IgD-negative memory B cell (primary cell): Measurements from ENCODE around the gene COPS9. TPM values are rescaled to one million over a fixed set of nuclear protein-coding genes. Genes with fewer than 3 reads are reported as not detected.
A peak's percentile ranks its signal among the peaks of the same experiment; 100 is the strongest.

ENCODE experiments used
- H3K27ac Mint-ChIP-seq, 3 donors: one replicate each; pipeline ENCODE4 v1.8.0; 2020 to 2022; ENCODE audit warnings: mild to moderate bottlenecking in 3 of 3, mixed read lengths in 3 of 3, moderate library complexity in 1 of 3
- H3K27me3 Mint-ChIP-seq: one replicate; pipeline ENCODE4 v1.8.0; 2021; ENCODE audit warnings: mixed read lengths
- H3K36me3 Mint-ChIP-seq: one replicate; pipeline ENCODE4 v1.8.0; 2020; ENCODE audit warnings: mild to moderate bottlenecking, mixed read lengths
- H3K4me1 Mint-ChIP-seq, 3 donors: one replicate each; pipeline ENCODE4 v1.8.0; 2020 to 2022; ENCODE audit warnings: mixed read lengths in 3 of 3, mild to moderate bottlenecking in 1 of 3
- H3K4me3 Mint-ChIP-seq, 4 donors: one replicate each; pipeline ENCODE4 v1.8.0; 2020 to 2022; ENCODE audit warnings: mild to moderate bottlenecking in 4 of 4, mixed read lengths in 4 of 4, moderate library complexity in 3 of 4
- H3K9me3 Mint-ChIP-seq, 3 donors: one replicate each; pipeline ENCODE4 v1.8.0; 2020 to 2021; ENCODE audit warnings: mixed read lengths in 3 of 3, mild to moderate bottlenecking in 1 of 3
- polyA plus RNA-seq: library from polyadenylated mRNA; unstranded; fragments of 300-500 nt; fragmentation: Illumina TruSeq; gene quantifications from one replicate; pipeline ENCODE4 v1.2.3, GENCODE V29; 2021

COPS9 gene
- polyA plus RNA-seq, 1 donor from 2014 or later: 235 TPM

DNA sequence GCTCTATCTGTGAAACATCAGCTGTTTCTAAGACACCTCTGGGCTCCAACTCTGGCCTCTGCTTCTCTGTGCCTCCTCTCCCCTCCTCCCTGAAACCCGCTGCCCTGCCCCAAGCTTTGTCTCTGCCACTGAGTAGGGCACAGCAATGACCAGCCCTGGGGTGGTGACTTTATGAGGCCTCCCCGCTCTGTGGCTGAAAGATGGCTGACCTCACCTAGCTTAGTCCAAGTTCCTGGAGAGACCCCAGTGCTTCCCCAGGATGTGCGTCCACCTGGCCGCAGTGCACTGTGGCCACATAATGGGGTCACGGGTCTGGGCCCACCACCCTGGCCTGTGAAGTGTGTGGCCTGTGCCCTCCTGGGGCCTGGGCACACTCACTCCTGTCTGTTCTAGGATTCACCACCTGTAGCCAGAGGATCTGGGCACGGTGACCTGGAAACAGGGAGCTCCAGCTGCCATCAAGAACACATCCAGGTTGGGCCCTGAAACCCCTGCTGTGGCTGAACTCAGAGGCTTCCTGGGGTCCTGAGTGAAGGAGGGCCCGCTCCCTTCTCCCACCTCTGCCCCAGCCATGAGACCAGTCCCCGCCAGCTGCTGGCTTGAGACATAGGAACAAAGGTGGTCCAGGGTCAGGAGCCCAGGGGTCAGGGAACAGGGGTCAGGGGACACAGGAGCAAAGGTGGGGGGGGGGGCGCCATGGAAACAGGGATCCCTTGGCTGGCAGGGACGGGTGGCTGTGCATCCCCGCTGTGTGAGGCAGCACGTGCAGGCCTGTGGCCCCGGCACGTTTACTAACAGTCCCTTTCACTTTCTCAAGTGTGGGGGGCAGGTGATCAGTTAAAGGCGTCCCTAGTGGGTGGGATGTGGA is 33.6 kb upstream of the COPS9 start:
- Mint-ChIP-seq H3K27me3 (peaks cover 9% of the 10 kb centered on the region), H3K4me1 (no peaks in the 10 kb centered on the region), H3K9me3 (peaks cover 2 to 9% (median 7%) of the 10 kb centered on the region in 3 donors), H3K4me3 (no peak overlapping the region), H3K27ac (no peak overlapping the region), H3K36me3 (no peaks in the 10 kb centered on the region)

GRCh38 chr2:240168546-240169361 is 32.6 kb upstream of the COPS9 start:
- H3K4me3 Mint-ChIP-seq: no peak overlapping the region
- H3K36me3 Mint-ChIP-seq: no peaks in the 10 kb centered on the region
- H3K27me3 Mint-ChIP-seq: peaks cover 8% of the 10 kb centered on the region
- no peak overlapping the region for H3K27ac Mint-ChIP-seq
- no peaks in the 10 kb centered on the region for H3K4me1 Mint-ChIP-seq
- peaks cover 2 to 9% (median 5%) of the 10 kb centered on the region in 3 donors for H3K9me3 Mint-ChIP-seq

DNA sequence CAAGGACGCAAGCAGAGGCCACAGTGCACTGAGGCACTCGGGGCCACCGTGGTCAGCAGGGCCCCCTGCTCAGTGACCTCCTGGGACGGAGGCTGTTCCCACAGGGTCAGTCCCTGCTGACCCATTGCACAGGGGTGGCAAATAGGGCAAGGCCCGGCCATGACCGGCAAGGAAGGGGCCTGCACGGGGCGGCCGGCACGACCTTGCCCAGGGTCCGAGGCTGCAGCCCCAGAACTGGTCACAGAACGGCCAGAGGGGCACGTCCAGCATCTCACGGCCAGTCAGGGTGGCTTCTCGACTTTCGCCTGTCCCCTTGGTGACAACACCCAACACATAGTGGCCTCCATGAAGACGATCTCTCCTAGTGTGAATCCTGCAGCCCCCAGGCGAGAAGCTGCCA is 31.9 kb upstream of the COPS9 start:
- H3K27me3 Mint-ChIP-seq: peaks cover 8% of the 10 kb centered on the region
- peaks cover 0 to 6% (median 4%) of the 10 kb centered on the region in 3 donors for H3K9me3 Mint-ChIP-seq
- no peaks in the 10 kb centered on the region for H3K36me3 Mint-ChIP-seq
- no peak overlapping the region for H3K27ac Mint-ChIP-seq
- H3K4me3 Mint-ChIP-seq: no peak overlapping the region
- H3K4me1 Mint-ChIP-seq: no peaks in the 10 kb centered on the region

- Mint-ChIP-seq H3K9me3 (peaks cover 0 to 2% (median under 1%) of the 10 kb centered on the region in 3 donors), H3K27me3 (peaks cover 8% of the 10 kb centered on the region), H3K4me3 (no peak overlapping the region), H3K4me1 (no peaks in the 10 kb centered on the region), H3K36me3 (no peaks in the 10 kb centered on the region), H3K27ac (no peak overlapping the region)
Observed at GRCh38 chr2:240167588-240167880, 31.4 kb upstream of the COPS9 start.

DNA sequence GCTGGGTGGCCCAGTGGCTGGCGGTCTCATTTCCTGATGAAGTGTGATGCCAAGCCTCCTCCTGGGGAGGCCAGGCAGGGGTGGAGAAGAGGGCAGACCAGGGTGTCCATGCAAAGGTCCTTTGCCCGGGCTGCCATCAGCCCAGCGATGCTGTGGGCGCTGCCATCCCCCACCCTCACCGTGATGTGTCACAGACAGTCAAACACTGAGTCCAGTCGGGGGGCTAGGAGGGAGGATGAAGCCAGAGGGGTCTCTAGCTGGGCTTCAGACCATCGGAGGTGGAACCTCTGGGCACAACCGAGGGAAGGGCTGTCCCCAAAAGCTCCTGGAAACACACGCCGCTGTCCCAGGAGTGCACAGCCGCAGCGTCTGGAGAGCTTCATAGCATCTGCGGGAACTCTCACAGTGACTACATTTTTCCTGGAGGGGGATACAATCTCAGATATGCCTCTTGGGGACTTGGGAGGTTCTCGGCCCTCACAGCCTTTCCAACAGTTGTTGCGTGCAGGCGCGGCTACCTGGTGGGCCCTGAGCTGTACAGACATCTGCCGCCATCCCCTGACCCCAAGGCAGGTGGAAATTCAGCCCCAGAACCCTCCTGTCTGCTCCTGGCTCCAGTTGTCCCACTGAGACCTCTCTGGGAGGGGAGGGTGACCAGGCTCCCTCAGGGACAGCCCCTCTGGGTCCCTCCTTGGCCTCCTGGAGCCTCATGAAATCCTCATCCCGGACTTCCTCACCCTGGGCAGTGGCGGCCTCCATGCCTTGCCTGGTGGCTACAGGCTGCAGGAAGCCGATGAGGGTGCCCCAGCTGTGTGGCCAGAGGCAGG is 30.9 kb upstream of the COPS9 start:
- Mint-ChIP-seq H3K27me3 (peaks cover 8% of the 10 kb centered on the region), H3K9me3 (peaks cover 0 to 2% (median 0%) of the 10 kb centered on the region in 3 donors), H3K36me3 (no peaks in the 10 kb centered on the region), H3K4me1 (no peaks in the 10 kb centered on the region), H3K4me3 (no peak overlapping the region), H3K27ac (no peak overlapping the region)

DNA sequence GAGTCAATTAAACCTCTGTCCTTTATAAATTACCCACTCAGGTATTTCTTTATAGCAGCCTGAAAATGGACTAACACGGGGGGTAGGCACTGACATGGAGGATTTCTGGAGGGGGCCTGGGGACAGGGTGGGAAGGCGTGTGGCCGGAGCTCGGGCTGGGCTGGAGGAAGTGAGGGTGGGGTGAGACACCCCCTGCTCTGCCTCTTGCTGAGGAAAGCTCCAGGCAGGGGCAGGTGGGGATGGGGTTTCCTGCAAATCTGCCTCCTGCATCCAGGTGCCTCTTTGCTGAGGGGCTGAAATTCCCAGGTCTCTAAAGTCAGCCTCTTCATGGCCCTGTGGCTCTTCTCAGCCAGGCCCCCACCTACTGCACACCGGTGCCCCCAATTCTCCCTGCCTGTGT is 30.1 kb upstream of the COPS9 start:
- peaks cover 0 to 2% (median 0%) of the 10 kb centered on the region in 3 donors for H3K9me3 Mint-ChIP-seq
- H3K4me3 Mint-ChIP-seq: no peak overlapping the region
- peaks cover 10% of the 10 kb centered on the region for H3K27me3 Mint-ChIP-seq
- no peaks in the 10 kb centered on the region for H3K36me3 Mint-ChIP-seq
- no peaks in the 10 kb centered on the region for H3K4me1 Mint-ChIP-seq
- peak overlapping the region in 1 of 3 donors; percentile 92 for H3K27ac Mint-ChIP-seq

DNA sequence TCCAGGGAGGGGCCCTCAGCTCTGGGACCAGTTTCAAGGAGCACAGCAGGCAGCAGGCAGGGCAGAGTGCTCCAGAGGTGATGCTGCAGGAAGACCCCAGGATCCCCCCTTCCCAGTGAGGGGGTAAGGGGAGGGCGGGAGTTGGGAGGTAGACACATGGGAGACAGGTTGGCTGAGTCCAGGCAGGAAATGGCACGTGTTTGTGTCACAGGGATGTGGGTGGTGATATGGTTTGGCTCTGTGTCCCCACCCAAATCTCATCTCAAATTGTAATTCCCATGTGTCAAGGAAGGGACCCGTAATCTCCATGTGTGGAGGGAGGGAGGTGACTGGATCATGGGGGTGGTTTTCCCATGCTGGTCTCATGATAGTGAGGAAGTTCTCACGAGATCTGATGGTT is 29.6 kb upstream of the COPS9 start:
- Mint-ChIP-seq H3K4me1 (no peaks in the 10 kb centered on the region), H3K4me3 (peak overlapping the region in 1 of 4 donors; percentile 63), H3K27ac (peak overlapping the region in 1 of 3 donors; percentile 92), H3K9me3 (peaks cover 0 to 2% (median 0%) of the 10 kb centered on the region in 3 donors), H3K36me3 (no peaks in the 10 kb centered on the region), H3K27me3 (peaks cover 10% of the 10 kb centered on the region)

DNA sequence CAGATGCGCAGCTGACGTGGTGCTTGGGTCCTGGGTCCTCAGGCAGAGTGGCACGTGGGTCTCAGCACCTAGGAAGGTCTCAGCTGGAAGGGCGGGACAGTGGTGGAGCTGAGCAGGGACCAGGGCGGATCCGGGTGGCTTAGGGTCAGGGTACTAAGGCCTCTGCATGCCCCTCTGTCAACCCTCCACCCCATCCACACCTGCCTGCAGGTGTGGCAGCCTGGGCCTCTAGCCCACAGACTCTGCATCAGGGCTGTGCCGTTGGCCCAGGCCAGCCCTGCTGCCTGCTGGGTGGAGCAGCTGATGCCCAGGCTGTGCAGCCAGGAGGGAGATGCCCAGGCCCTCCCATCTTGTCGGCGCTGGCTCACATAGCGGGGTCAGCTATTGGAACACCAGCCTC is 28.9 kb upstream of the COPS9 start:
- Mint-ChIP-seq H3K9me3 (peaks cover 0 to 2% (median 0%) of the 10 kb centered on the region in 3 donors), H3K27ac (no peak overlapping the region), H3K4me1 (no peaks in the 10 kb centered on the region), H3K36me3 (no peaks in the 10 kb centered on the region), H3K27me3 (peaks cover 13% of the 10 kb centered on the region), H3K4me3 (no peak overlapping the region)

DNA sequence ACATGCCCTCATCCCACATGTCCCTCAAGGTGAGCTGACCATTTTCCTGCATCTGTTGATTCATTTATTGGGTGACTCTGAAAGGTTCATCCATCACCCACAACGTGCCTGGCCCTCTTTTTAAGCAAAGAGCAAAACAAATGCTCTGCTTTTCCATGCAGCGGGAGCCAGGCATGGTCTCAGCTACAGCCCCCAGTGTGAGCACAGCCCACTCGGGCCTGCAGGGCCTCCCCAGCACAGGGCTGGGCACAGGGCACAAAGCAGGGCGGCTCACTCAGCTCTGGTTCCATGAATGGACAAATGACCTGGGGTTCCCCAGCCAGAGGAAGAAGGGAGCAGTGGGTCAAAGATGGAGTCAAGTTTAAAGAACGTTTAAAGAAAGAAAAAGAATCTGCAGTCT is 28.5 kb upstream of the COPS9 start:
- H3K36me3 Mint-ChIP-seq: no peaks in the 10 kb centered on the region
- H3K9me3 Mint-ChIP-seq: peaks cover 0 to 2% (median 0%) of the 10 kb centered on the region in 3 donors
- H3K4me3 Mint-ChIP-seq: peak overlapping the region in 1 of 4 donors; percentile 8
- H3K27ac Mint-ChIP-seq: no peak overlapping the region
- peaks cover 13% of the 10 kb centered on the region for H3K27me3 Mint-ChIP-seq
- no peaks in the 10 kb centered on the region for H3K4me1 Mint-ChIP-seq

GRCh38 chr2:240163844-240164574 is 27.9 kb upstream of the COPS9 start:
- H3K27ac Mint-ChIP-seq: no peak overlapping the region
- H3K4me3 Mint-ChIP-seq: peak overlapping the region in 1 of 4 donors; percentile 8
- peaks cover 13% of the 10 kb centered on the region for H3K27me3 Mint-ChIP-seq
- no peaks in the 10 kb centered on the region for H3K36me3 Mint-ChIP-seq
- H3K9me3 Mint-ChIP-seq: peaks cover 0 to 2% (median 0%) of the 10 kb centered on the region in 3 donors
- no peaks in the 10 kb centered on the region for H3K4me1 Mint-ChIP-seq

DNA sequence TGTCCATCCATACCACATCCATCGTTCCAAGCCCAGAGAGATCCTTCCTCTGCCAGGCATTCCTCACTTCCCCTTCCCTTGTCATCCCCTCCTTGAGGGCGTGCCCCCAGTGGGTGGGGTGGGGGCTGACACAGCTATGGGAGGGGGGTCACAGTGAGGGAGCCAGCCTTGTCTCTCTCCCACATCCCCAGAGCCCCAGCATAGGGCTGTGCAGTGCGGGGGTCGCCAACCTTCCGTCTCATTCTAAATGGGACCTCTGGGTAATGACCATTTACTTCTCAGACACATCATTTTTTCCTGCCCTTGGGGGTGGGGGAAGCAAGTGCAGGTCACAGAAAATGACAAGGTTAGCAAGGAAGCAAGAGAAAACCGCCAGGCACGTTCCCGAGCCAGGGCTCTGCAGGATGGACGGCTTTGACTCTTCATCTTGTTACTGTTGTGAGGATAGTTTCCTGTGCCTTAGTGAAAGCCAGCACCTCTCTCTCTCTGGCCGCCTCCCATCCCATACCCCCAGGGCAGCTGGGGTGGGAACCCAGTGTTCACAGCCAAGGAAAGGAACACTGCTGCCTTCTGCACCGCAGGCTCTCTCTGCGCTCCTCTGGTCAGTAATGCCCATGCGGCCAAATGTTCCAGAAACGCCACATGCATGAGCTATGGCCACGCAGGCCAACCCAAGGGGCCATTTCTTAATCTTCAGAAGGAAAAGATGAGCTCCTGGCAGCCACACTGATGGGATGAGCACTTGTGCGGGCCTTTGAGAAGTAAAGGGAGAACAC is 27.0 kb upstream of the COPS9 start:
- Mint-ChIP-seq H3K4me1 (no peaks in the 10 kb centered on the region), H3K27me3 (peaks cover 10% of the 10 kb centered on the region), H3K9me3 (peaks cover 0 to 2% (median 0%) of the 10 kb centered on the region in 3 donors), H3K27ac (no peak overlapping the region), H3K36me3 (no peaks in the 10 kb centered on the region), H3K4me3 (no peak overlapping the region)

DNA sequence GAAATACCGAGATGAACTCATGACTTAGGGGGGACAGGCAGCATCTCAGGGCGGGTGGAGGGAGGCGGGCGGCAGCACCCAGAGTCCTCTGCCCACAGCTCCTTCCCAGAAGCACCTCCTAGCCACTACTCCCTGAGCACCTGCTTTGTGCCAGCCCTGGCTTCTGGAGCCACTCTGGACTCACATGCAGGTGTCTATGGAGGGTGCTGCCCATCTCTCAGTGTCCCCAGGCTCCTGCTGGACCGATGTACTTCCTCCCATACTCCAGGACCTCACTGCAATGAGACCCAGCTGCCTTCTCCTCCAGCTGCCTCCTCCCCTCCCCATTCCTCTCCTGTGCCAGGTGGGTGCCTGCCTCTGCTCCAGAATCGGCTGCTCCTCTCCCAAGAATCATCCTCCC is 26.4 kb upstream of the COPS9 start:
- Mint-ChIP-seq H3K9me3 (peaks cover 0 to 2% (median 0%) of the 10 kb centered on the region in 3 donors), H3K4me3 (no peak overlapping the region), H3K27ac (no peak overlapping the region), H3K4me1 (no peaks in the 10 kb centered on the region), H3K27me3 (peaks cover 9% of the 10 kb centered on the region), H3K36me3 (no peaks in the 10 kb centered on the region)

DNA sequence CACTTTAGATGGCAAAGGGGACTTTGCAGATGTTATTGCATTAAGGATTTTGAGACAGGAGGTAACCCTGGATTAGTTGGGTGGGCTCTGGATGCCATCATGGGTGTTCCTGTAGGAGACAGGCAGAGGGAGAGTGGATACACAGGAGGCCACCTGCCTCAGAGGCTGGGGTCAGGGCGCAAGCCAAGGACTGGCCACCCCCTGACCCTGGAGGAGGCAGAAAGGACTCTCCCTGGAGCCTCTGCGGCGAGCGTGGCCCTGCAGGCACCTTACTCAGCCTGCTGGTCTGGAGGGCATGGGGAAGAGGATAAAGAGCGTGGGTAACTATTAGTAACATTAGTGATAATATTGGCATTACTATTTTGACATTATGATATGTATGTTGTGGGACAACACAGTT is 25.9 kb upstream of the COPS9 start:
- Mint-ChIP-seq H3K36me3 (no peaks in the 10 kb centered on the region), H3K9me3 (peaks cover 0 to 2% (median 0%) of the 10 kb centered on the region in 3 donors), H3K4me3 (no peak overlapping the region), H3K27ac (no peak overlapping the region), H3K4me1 (no peaks in the 10 kb centered on the region), H3K27me3 (peaks cover 8% of the 10 kb centered on the region)
